OCI-LY1 (cell line): Measurements from ENCODE around the gene MRTFA.

Experiments used
- H2AFZ ChIP-seq: fragments of 200-600 bp; sonication (generic), shearing (Covaris generic); 2 replicates; pipeline ENCODE4 v1.6.0; 2014; ENCODE audit warnings: antibody characterized with exemption, mild to moderate bottlenecking, low read length
- H3F3A ChIP-seq: fragments of 200-600 bp; sonication (generic), shearing (Covaris generic); 2 replicates; pipeline ENCODE4 v1.6.0; 2014; ENCODE audit warnings: mild to moderate bottlenecking, antibody characterized with exemption, low read length, moderate library complexity; ENCODE audit not compliant: insufficient read depth
- H3K27ac ChIP-seq: fragments of 200-600 bp; sonication (generic); 2 replicates; pipeline ENCODE4 v1.5.1; 2014; ENCODE audit warnings: low read length, mixed run types, mild to moderate bottlenecking, low read depth; ENCODE audit not compliant: poor library complexity, severe bottlenecking
- H3K27me3 ChIP-seq: fragments of 200-600 bp; sonication (generic); 2 replicates; pipeline ENCODE4 v1.6.0; 2014; ENCODE audit warnings: antibody characterized with exemption, mild to moderate bottlenecking, low read length, moderate library complexity; ENCODE audit not compliant: insufficient read depth
- H3K36me3 ChIP-seq: fragments of 200-600 bp; sonication (generic); 2 replicates; pipeline ENCODE4 v1.6.1; 2014; ENCODE audit warnings: mild to moderate bottlenecking, antibody characterized with exemption, low read length, moderate library complexity, mixed read lengths; ENCODE audit not compliant: insufficient read depth
- H3K4me1 ChIP-seq: fragments of 200-600 bp; sonication (generic); 2 replicates; pipeline ENCODE4 v1.5.1; 2014; ENCODE audit warnings: mild to moderate bottlenecking, low read length, moderate library complexity; ENCODE audit not compliant: insufficient read depth, severe bottlenecking
- H3K4me2 ChIP-seq: fragments of 200-600 bp; sonication (generic), shearing (Covaris generic); 2 replicates; pipeline ENCODE4 v1.6.1; 2014; ENCODE audit warnings: low read length
- H3K4me3 ChIP-seq: fragments of 200-600 bp; sonication (generic); 2 replicates; pipeline ENCODE4 v1.5.1; 2014; ENCODE audit warnings: low read length, low read depth, mild to moderate bottlenecking, mixed read lengths; ENCODE audit not compliant: poor library complexity, severe bottlenecking
- H3K79me2 ChIP-seq: fragments of 200-600 bp; shearing (Covaris generic); 2 replicates; pipeline ENCODE4 v1.6.1; 2016; ENCODE audit warnings: mixed run types, low read length, mixed read lengths; ENCODE audit not compliant: insufficient read depth
- H3K9ac ChIP-seq: fragments of 200-600 bp; sonication (generic), shearing (Covaris generic); 2 replicates; pipeline ENCODE4 v1.6.1; 2014; ENCODE audit warnings: mild to moderate bottlenecking, low read length, mixed read lengths
- H3K9me2 ChIP-seq: fragments of 200-600 bp; sonication (generic), shearing (Covaris generic); 2 replicates; pipeline ENCODE4 v1.6.1; 2014; ENCODE audit warnings: low read depth, mild to moderate bottlenecking, low read length, mixed read lengths
- H3K9me3 ChIP-seq: fragments of 200-600 bp; shearing (Covaris generic); 2 replicates; pipeline ENCODE4 v1.6.1; 2014; ENCODE audit warnings: low read length, mixed read lengths
- H4K20me1 ChIP-seq: fragments of 200-600 bp; sonication (generic), shearing (Covaris generic); 2 replicates; pipeline ENCODE4 v1.6.0; 2016; ENCODE audit warnings: mild to moderate bottlenecking, low read length; ENCODE audit not compliant: insufficient read depth
- CTCF ChIP-seq: fragments of 200-600 bp; sonication (generic), shearing (Covaris generic); IDR thresholded peaks from 2 replicates; pipeline ENCODE4 v1.5.1; 2017; ENCODE audit warnings: mild to moderate bottlenecking, antibody characterized with exemption, low read length, moderate library complexity, mixed read lengths
- EZH2 ChIP-seq: fragments of 200-600 bp; sonication (generic), shearing (Covaris generic); IDR thresholded peaks from 2 replicates; pipeline ENCODE4 v1.8.0; 2017; ENCODE audit warnings: borderline replicate concordance, mixed run types, mild to moderate bottlenecking, antibody characterized with exemption, low read length, moderate library complexity, mixed read lengths

MRTFA gene

GRCh38 chr22:40484906-40485669, 151.4 kb downstream of the MRTFA start:
- Histone ChIP-seq H3K27ac (no peak overlapping the region), H3K36me3 (no peaks in the 10 kb centered on the region), H3K4me2 (no peak overlapping the region), H3K27me3 (no peaks in the 10 kb centered on the region), H3K4me3 (no peak overlapping the region), H2AFZ (no peak overlapping the region), H3K9me2 (no peaks in the 10 kb centered on the region), H3K9me3 (no peaks in the 10 kb centered on the region), H4K20me1 (no peaks in the 10 kb centered on the region), H3K9ac (no peak overlapping the region), H3K4me1 (peaks cover 13% of the 10 kb centered on the region), H3F3A (no peaks in the 10 kb centered on the region), H3K79me2 (no peaks in the 10 kb centered on the region)
- TF ChIP-seq EZH2 = no peak
- no peak for TF ChIP-seq CTCF

GRCh38 chr22:40482886-40483285, 153.6 kb downstream of the MRTFA start:
- Histone ChIP-seq H3K36me3 (no peaks in the 10 kb centered on the region), H3K9me3 (no peaks in the 10 kb centered on the region), H3K4me2 (no peak overlapping the region), H4K20me1 (no peaks in the 10 kb centered on the region; the same call in 1 of the 2 replicates), H2AFZ (no peak overlapping the region), H3K4me3 (no peak overlapping the region), H3K9ac (no peak overlapping the region), H3K27me3 (no peaks in the 10 kb centered on the region), H3F3A (no peaks in the 10 kb centered on the region), H3K27ac (no peak overlapping the region), H3K9me2 (no peaks in the 10 kb centered on the region), H3K79me2 (no peaks in the 10 kb centered on the region), H3K4me1 (peaks cover 10% of the 10 kb centered on the region)
- TF ChIP-seq EZH2 (no peak), CTCF (no peak)

DNA sequence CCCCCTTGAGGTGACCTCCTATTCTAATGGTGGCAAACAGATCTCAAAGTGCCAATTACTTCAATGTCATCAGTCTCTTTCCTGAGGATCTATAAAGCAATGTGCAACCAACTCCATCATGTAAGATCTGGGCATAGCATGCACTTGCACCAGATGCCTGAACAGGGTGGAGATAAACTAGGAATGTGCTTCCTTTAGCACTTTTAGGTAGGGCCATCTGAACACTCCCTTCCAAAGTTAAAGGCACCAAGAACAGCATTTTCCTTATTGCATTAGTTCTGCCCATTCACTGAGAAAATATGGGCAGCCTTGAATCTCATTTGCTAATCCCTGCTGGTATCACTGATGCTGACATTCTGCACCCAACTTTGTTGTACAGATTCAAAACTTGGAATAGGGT, 154.1 kb downstream of the MRTFA start:
- no peaks in the 10 kb centered on the region for H3K79me2 ChIP-seq
- H3K27ac ChIP-seq = no peak overlapping the region
- no peak overlapping the region for H3K4me3 ChIP-seq
- no peaks in the 10 kb centered on the region; the same call in 1 of the 2 replicates for H4K20me1 ChIP-seq
- H3K27me3 ChIP-seq = no peaks in the 10 kb centered on the region
- H3K4me2 ChIP-seq = no peak overlapping the region
- H3K36me3 ChIP-seq = no peaks in the 10 kb centered on the region
- peaks cover 8% of the 10 kb centered on the region for H3K4me1 ChIP-seq
- no peaks in the 10 kb centered on the region for H3K9me3 ChIP-seq
- no peaks in the 10 kb centered on the region for H3F3A ChIP-seq
- no peak overlapping the region for H3K9ac ChIP-seq
- no peak for TF ChIP-seq EZH2
- H2AFZ ChIP-seq = no peak overlapping the region
- no peaks in the 10 kb centered on the region for H3K9me2 ChIP-seq

- Histone ChIP-seq H3K4me1 (peaks cover 8% of the 10 kb centered on the region), H3K4me2 (no peak overlapping the region), H3K9me3 (no peaks in the 10 kb centered on the region), H3K9ac (no peak overlapping the region), H3K27ac (no peak overlapping the region), H3K27me3 (no peaks in the 10 kb centered on the region), H4K20me1 (no peaks in the 10 kb centered on the region; the same call in 1 of the 2 replicates), H3K36me3 (no peaks in the 10 kb centered on the region), H3K9me2 (no peaks in the 10 kb centered on the region), H3K4me3 (no peak overlapping the region), H2AFZ (no peak overlapping the region), H3F3A (no peaks in the 10 kb centered on the region), H3K79me2 (no peaks in the 10 kb centered on the region)
- TF ChIP-seq EZH2 = no peak
- TF ChIP-seq CTCF = no peak
Observed at GRCh38 chr22:40480996-40481395, 155.5 kb downstream of the MRTFA start.
